Ammon's horn (tissue), 1 donor: Measurements from ENCODE around the gene EYA4.
A peak's percentile ranks its signal among the peaks of the same experiment; 100 is the strongest.

Experiments
- DNase-seq: peaks from one replicate; pipeline ENCODE4 v3.0.0-alpha.2; 2016; ENCODE audit warnings: low spot score

The EYA4 gene

DNA sequence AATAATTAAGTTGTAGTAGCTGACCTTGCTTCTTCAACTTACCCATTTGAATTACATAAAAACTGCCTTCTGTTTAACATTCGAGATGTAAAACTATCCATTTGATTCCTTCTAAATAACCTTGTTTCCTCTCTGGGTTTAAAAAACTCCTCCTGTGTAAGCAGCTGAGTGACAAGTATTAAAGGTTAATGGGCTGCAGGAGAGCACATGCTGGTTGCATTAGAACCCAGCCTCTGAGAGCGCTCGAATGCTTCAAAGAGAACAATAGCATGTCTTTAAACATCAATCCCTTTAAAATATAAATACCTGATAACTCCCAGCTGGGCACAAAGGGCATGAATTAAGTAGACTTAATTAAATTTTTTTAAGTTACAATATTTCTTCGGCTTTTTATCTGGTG lies 215.8 kb downstream of the EYA4 start:
- no peak for DNase-seq

DNA sequence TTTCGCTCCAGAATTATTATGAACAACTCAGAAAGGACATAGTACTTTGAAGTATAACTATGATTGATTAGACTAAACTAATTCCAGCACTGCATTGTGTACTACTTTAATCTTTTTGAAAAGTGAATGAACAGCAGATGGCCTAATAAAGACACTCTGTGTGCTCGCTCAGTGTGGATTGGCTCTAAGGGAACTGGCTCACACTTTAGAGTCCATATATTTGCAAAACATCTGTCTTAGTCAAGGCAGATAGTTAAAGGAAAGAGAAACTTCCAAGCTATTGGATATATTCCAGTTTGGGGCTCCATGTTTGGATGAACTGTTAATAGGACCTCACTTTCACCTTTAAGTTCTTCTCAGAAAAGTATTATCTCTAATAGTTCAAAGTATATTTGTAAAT lies 218.9 kb downstream of the EYA4 start:
- no peak for DNase-seq

DNA sequence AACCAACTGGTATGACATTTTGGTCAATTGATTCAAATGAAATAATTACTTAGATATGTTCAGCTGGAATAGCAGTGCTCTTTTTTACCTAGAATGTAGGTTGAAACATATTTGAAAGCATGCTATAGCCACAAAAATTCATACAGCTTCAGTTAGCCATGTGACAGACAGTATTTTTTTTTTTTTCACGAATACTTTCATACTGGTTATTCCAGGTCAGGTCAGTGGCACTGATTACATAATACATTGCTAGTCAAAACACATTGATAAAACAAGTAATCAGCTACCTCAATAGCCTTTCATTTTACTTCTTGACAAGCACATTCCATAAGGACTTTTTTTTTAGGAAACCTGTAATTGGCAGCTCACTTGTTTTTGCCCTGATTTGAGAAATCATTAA lies 222.6 kb downstream of the EYA4 start:
- DNase-seq: no peak

DNA sequence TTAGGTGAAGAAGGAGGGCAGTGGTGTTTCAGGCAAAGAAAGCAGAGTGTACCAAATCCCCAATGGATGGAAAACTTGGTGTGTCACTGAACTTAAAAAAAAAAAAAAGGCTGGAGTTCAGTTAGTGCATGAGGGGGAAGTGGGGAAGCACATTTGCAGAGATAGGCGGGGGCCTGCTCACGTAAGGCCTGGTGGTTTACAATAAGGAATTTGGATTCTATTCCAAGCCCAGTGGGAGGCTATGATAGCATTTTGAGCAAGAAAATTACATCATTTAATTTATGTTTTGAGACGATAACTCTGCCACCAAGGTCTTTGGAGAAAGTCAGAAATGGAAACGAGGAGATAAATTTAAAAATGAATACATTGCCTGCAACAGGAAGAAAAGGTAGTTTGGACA lies 225.5 kb downstream of the EYA4 start:
- no peak for DNase-seq

DNA sequence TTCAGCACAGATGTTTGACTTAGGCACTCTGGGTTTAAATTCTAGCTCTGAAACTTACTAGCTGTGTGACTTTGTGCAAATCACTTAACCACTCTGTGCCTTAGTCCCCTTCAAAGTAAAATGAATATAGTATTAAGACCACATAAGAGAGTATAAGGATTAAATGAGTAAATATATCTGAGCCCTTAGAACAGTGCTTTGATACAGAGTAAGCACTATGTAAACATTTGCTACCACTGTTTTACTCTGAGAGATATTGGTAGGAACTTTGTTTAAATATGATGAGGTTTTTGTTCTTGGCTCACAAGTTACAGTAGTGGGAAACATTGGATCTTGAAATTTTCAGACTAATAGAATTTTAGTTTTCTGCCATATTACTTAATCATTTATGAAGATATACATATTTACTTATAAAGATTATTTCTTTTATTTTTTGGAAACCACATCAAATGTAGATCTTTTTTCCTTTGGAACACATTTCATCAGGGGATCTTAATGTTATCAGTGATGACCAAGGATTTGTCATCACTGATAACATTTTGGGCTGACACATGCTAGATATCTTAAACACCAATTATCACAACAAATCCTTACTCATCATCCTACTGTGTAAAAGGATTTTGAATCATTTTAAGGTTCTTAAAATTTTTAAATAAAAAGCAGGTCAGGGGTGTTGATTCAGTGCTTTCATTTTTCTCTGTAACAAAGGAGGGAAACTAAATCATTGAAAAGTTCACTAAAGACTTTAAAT lies 226.2 kb downstream of the EYA4 start:
- DNase-seq: no peak

DNA sequence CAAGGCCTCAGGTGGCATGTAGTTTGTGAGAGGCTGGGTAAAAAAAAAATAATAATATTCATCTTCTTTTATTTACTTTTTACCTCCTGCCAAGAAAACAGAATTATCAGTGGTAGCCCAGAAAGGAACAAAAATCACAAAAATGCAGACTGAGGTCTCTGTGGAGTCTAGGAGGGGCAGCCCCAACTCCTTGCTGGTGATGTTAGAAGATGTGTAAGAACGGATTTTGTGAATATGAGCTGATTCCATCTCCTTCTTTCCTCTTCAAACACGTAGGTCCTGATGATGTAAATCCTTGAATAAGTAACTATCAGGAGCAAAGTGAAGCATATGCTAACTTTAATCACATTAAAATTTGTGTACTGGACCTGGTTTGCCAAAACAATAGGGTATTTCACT lies 226.8 kb downstream of the EYA4 start:
- no peak for DNase-seq

DNA sequence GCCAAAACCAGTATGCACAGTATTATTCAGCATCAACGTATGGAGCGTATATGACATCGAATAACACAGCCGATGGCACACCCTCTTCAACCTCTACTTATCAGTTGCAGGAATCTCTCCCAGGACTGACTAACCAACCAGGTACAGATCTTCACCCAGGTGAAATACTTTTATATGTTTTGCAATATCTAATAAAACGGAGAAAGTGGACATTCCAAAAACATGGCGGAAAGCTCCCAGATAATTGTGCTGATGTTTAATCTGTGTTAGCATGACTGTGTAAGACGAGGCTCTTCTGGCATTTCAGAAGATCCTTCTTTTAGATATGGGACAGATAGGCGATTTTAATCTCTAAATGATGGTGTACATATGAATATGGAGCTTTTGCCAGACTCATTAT lies 227.4 kb downstream of the EYA4 start:
- DNase-seq: no peak

DNA sequence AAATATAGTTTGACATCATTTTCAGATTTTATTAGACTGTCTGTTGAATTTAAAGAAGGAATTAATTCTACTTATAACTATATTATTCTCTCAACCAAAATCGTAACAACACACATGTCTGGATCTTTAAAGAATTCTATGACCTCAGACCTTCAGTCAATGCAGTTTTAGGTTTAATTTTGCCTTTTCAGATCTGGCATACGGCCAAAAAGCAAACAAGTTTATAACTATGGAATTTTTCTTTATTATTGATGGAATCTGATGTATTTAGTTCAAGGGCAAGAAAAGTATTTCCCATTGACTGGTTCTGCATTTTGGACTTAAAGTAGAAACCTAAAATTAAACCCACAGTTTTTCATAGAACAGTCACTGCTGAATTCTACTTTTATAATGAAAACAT lies 233.4 kb downstream of the EYA4 start:
- no peak for DNase-seq

DNA sequence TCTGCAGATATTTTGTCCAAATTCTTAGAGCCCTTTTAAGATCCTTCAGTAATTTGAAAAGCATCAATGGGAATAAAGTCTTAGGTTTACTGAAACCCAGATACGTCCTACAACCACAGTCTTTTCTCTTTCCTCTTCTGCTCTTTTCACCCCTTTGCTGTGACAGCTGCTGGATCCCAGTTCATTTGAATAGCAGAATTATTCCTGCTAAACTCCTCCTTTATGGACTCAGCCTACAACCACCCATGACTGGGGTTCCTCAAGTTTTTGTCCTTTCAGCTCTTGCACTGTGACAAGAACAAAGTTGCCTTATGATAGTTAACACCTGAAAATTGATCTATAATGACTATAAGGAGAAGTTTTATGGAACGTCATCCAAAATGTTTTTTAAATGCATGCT lies 237.5 kb downstream of the EYA4 start:
- DNase-seq: no peak

DNA sequence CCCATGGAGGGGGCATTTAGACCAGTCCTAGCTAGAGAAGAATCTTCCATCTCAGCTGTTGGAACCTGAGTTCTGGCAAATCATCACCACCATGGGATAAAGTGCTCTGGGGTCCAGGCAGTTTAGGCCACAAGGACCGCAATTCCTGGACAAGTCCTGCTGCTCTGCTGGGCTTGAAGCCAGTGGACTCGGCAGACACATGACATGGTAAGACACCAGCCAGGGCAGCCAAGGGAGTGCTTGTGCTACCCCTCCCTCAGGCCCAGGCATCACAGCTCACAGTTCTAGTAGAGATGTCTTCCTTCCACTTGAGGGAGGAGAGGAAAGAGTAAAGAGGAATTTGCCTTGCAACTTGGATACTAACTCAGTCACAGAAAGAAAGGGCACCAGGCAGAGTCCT lies 246.0 kb downstream of the EYA4 start:
- DNase-seq: no peak

DNA sequence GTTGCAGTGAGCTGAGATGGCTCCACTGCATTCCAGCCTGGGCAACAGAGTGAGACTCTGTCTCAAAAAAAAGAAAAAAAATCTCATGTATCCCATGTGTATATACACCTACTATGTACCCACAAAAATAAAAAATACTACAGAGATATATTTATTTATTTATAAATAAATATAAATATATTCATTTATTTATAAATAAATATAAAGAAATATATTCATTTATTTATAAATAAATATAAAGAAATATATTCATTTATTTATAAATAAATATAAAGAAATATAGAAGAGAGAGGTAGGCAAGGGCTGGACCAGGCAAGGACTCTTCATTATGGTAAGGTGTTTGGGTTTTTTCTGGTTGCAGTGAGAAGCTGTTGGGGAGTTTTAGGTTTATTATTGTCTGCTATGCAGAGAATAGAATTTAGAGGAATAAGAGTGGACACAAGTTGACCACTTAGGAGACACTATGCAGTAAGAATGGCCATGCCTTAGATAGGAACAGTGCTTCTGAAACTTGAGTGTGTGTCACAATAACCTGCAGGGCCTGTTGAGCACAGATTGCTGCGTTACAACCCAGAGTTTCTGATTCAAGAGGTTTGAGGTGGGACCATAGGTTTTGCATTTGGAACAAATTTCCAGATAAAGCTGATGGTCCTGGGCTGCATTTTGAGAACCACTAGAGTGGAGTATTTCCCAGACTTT lies 254.2 kb downstream of the EYA4 start:
- no peak for DNase-seq

DNA sequence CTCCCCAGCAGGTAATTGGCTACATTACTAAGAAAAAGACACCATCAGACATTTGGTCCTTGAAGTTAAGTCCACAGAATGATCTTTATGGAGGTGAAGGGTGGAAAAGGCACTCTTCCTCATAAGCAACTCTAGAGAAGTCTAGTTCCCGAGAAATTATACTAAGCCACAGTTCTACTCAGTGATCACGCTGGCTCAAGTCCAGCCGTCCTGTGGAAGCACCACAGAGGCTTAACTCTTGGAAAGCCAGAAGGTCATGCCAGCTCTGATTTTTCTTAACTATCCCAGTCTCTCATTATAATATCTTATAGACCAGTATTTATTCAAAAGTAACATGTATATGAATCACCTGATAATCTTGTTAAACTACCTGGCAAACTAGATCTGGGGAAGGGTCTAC lies 258.5 kb downstream of the EYA4 start:
- no peak for DNase-seq

DNA sequence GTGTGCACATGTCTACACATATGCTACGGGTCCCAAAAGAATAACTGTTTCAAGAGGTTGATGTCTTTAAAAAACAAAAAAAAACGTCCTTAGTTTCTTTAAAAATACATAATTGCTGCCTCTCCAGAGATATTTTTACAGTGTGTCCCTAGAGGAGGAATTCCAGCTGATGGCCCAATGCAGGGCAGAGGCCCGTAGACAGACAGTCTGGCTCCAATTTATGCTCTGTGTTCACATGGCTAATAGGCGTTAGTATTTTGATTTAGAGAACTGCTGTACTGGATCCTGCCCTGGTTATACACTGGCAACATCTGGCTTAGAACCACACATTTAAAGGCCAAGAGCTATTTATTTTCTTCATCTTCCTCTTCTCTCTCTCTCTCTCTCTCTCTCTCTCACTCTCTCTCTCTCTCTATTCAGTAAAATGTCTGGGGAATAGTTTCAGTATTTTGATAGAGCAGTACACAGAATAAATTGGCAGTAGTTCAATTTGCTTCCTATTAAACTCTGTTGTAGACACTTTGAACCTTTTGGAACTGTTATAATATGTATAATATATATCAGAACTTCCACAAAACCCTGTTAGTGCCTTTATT lies 260.6 kb downstream of the EYA4 start:
- no peak for DNase-seq

DNA sequence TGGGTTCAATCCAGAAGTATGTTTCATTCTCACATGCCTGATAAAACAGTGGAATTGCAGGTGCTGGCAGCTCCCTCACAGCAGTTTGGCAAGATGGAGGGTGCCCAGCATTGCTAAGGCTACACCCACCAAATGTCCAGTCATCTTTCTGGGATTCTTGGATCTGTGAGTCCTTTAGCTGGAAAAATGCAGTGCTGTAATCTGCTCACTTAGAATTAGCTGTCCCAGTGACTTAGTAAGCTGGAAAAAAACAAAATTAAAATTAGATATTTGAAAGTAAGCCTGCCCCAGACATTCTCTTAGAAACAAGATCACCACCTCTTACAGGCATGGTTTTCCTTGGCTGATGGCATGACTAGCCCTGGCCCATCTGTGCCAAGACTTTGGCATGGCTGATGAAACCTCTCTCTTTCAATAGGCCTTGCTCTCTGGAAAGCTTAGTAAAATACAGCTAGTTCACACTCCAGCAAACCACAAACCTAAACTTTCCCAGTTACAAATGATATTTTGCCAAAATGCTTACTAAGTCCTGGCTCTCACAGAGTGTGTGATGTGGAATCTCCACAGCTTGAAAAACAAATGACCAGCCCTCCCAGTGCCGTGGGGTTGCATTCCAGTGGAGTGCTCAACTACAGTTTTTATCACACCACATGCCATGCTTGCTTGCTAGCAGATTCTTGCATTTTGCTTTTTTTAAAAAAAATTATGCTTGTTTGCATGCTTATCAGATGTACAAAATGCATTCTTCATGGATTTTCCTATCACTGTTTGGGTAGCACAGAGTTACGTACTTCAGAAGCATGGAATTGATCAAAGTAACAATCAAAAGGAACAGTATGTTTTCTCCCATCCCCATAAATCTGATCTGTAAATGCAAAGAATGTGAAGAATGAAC lies 261.5 kb downstream of the EYA4 start:
- DNase-seq: no peak

DNA sequence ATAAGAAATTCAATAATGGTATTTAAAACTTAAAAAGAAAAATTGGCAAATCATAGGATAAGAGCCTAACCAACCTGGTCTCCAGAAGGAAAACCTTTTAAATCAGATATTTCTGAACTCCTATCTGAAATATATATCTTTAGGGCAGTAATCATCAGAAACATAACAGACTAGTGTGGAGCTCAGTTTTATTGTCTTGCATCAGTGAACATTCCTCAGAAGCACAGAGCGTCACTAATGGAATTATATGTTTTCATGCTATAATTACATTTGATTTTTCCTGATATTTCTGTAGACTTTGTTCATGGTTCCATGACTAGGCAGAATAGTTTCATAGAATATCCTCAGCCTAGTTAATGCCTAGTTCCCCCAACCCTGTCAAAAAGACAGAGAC lies 262.2 kb downstream of the EYA4 start:
- DNase-seq: no peak

DNA sequence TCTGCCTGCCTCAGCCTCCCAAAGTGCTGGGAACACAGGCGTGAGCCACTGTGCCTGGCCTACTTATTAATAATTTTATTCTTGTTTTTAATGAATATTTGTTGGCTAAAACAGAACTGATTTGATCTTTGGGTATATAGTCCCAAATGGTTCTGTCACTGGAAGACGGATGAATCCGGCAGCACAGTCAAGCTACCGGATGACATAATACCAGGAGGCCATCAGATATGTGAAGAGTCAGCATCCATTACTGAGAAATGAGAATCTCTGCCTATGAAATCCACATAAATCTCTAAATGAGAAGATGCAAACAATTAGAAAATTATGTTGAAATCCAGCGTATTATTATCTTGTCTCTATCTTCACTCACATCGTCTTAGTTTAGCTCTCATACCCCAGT lies 263.0 kb downstream of the EYA4 start:
- no peak for DNase-seq

DNA sequence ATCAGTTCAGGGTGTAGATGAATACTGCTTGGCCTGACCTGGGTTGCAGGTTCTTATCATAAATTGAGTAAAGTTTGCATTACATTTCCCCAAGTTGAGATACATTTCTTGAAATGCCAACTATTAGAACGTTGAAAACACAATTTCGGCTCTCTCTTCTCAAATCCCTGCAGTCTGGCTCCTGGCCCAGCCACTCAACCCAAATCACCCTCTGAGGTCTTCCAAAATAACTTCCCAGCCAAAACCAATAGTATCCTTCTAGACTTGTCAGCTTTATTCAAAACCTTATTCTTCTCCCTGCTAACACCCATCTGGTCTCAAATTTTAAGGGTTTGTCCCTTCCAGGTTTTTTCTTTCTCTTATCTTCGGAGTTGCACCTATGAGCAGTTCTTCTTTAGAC lies 263.6 kb downstream of the EYA4 start:
- no peak for DNase-seq

DNA sequence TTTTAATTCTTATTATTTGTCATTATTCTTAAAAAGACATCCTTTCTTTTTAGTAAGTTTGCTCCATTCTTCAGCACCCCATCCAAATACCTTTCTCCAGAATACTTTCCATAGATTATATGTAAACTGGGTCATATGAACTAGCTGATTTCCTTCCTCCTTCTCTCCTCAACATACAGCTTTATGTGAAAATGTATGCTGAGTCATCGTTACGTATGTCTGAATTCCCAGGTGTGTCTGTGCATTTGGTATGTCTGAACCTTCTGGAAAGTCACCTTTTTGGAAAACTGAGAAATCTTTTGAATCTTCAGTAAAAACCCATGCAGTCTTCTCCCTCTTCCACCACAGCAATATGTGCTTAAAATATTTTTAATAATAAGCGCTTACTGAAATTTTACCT lies 264.5 kb downstream of the EYA4 start:
- DNase-seq: no peak

DNA sequence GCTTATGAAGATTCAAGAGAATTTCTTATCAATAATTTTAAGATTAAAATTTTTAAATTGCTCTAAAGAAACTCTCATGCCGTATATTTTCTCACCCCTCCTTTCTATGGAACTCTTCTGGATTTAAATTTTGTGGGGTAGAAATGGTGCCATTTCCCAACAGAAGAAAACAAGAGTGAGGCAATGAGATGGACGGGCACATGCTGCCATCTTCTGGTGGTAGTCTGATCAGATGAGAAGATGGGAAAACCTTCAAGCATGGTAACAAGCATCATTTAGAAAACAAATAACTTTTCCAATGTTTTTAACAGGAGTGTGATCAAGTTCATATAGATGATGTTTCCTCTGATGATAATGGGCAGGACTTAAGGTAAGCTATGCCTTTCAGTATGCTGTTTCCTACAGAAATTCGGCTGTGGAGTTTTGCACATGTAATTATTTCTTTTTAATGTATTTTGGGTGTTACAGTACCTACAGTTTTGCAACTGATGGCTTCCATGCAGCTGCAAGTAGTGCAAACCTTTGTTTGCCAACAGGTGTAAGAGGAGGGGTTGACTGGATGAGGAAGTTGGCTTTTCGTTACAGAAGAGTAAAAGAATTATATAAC lies 271.4 kb downstream of the EYA4 start:
- peak; percentile 77 for DNase-seq

DNA sequence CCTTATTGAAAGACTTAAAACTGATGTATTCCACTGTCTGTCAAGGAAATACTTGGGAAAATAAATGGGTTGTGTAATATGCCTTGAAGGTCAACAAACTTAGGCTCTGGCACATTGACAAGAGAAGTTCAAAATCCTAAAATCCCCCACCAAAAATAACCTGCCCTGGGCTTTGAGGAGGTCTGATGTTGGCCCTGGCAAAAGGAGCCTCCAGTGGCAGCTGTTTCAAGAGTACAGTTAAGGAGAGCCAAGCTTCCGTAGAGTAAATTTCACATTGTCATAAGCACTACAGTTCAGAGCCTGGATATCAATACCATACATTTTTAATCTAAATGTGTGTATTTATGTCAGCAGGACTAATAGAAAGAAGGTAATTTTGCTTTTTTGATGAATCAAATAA lies 282.7 kb downstream of the EYA4 start:
- DNase-seq: no peak

DNA sequence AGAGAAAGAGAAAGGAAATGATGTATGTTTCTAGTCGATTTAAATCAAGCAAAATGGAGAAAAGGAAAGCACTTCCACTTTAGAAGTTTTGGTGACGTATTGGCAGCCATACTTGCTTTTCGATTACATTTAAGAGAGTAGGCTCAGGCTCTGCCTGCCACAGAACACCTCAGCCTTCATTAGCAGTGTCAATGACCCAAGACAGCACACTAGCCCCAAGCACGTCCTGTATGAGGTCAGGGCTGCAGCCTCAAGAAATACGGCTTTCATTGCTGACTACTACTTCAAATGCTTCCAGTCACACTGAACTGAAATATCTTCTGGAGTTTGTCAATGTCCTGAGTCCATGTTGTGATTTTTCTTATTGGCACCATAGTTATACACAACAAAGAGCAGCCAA lies 285.3 kb downstream of the EYA4 start:
- no peak for DNase-seq

DNA sequence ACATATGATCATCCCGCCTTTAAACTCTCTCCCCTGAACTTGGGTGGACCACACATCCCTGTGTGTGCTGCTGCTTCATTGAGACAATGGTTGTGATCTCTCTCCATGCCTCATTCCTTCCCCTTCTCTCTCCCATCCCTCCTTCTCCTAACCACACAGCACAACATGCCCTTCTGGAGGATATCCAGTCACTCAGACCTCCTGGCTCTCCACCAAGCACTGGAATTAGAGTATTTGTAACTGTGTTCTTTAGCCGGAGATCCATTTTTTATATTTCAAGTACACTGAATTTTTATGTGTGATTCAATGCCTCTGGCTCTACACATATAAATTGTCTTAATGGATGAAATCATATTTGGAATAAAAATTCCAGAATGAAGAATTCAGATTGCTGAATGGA lies 287.4 kb downstream of the EYA4 start:
- DNase-seq: no peak
